ENCODE data around the gene SORCS2.

DNA sequence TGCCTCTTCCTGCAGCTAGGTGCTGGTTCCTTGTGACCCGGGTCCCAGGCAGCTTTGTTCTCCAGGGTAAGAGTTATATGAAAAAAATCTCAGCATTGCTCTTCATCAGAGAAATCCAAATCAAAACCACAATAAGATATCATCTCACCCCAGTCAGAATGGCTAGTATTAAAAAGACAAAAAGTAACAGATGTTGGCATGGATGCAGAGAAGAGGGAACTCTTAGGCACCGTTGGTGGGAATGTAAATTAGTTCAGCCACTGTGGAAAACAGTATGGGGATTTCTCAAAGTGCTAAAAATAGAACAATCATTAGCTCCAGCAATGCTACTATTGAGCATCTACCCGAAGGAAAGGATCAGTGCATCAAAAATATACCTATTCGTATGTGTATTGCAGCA lies 61.5 kb downstream of the SORCS2 start:
- TF ChIP-seq CTCF (IDR thresholded peaks at IDR 0.05; ENCODE audit: insufficient read depth, low read depth, low read length) (no peak), EZH2 (IDR thresholded peaks at IDR 0.05; ENCODE audit: insufficient read depth, low read length) (no peak)

Measured in astrocyte (in vitro differentiated cells and primary cell).